ENCODE measurements around the gene NCKAP5.
A peak's percentile ranks its signal among the peaks of the same experiment; 100 is the strongest.

NCKAP5 gene

GRCh38 chr2:133341575-133341974 lies 226.7 kb downstream of the NCKAP5 start:
- DNase-seq (ENCODE audit: low read depth in 1 of 2, low spot score in 1 of 2) = no peak
- Histone ChIP-seq H3K27ac (replicated peaks) (no peak overlapping the region), H3K4me3 (replicated peaks; ENCODE audit: insufficient read depth, low read length) (no peak overlapping the region), H3K27me3 (ENCODE audit: insufficient read depth, poor library complexity, severe bottlenecking) (no peaks in the 10 kb centered on the region)
- TF ChIP-seq GABPA (IDR thresholded peaks at IDR 0.05; ENCODE audit: low read depth) (no peak), SPI1 (IDR thresholded peaks at IDR 0.05; ENCODE audit: borderline replicate concordance, low read depth) (no peak), POLR2AphosphoS5 (IDR thresholded peaks at IDR 0.05; ENCODE audit: low read depth) (no peak), REST (IDR thresholded peaks at IDR 0.05; ENCODE audit: insufficient replicate concordance, low read depth) (peak; percentile 68), CTCF (IDR thresholded peaks at IDR 0.05; ENCODE audit: insufficient read depth, low read length) (no peak)

- no peak overlapping the region for H3K27ac ChIP-seq (replicated peaks)
- DNase-seq (ENCODE audit: low read depth in 1 of 2, low spot score in 1 of 2) = no peak
- H3K27me3 ChIP-seq (ENCODE audit: insufficient read depth, poor library complexity, severe bottlenecking) = no peaks in the 10 kb centered on the region
- no peak overlapping the region for H3K4me3 ChIP-seq (replicated peaks; ENCODE audit: insufficient read depth, low read length)
- TF ChIP-seq CTCF (IDR thresholded peaks at IDR 0.05; ENCODE audit: insufficient read depth, low read length) (no peak), REST (IDR thresholded peaks at IDR 0.05; ENCODE audit: insufficient replicate concordance, low read depth) (no peak), POLR2AphosphoS5 (IDR thresholded peaks at IDR 0.05; ENCODE audit: low read depth) (no peak), GABPA (IDR thresholded peaks at IDR 0.05; ENCODE audit: low read depth) (no peak), SPI1 (IDR thresholded peaks at IDR 0.05; ENCODE audit: borderline replicate concordance, low read depth) (no peak)
Observed at GRCh38 chr2:133338224-133338623, 230.0 kb downstream of the NCKAP5 start.

GRCh38 chr2:133334923-133335322 lies 233.3 kb downstream of the NCKAP5 start:
- Histone ChIP-seq H3K27ac (replicated peaks) (no peak overlapping the region), H3K27me3 (ENCODE audit: insufficient read depth, poor library complexity, severe bottlenecking) (no peaks in the 10 kb centered on the region), H3K4me3 (replicated peaks; ENCODE audit: insufficient read depth, low read length) (no peak overlapping the region)
- no peak for DNase-seq (ENCODE audit: low read depth in 1 of 2, low spot score in 1 of 2)
- TF ChIP-seq CTCF (IDR thresholded peaks at IDR 0.05; ENCODE audit: insufficient read depth, low read length) = no peak
- TF ChIP-seq POLR2AphosphoS5 (IDR thresholded peaks at IDR 0.05; ENCODE audit: low read depth) = no peak
- TF ChIP-seq GABPA (IDR thresholded peaks at IDR 0.05; ENCODE audit: low read depth) = no peak
- no peak for TF ChIP-seq SPI1 (IDR thresholded peaks at IDR 0.05; ENCODE audit: borderline replicate concordance, low read depth)
- no peak for TF ChIP-seq REST (IDR thresholded peaks at IDR 0.05; ENCODE audit: insufficient replicate concordance, low read depth)

Data from HL-60 (cell line).